SK-N-SH (cell line): ENCODE measurements around the gene SFSWAP. TPM values are rescaled to one million over a fixed set of nuclear protein-coding genes. Genes with fewer than 3 reads are reported as not detected.
"Not testable (repeated sequence)": the region's sequence is repeated elsewhere in the genome, so short reads cannot be mapped to it uniquely, and the experiment has no call there.

Experiments used
- CTCF ChIA-PET: fragments of 300-600, 350-600 bp; formaldehyde crosslinking; extraction: SDS; loops from one replicate; lab custom pipeline; 2021; lab: Yijun Ruan, JAX
- POLR2A ChIA-PET: fragments of 350-600 bp; sonication (Branson Sonifier 250); formaldehyde crosslinking; extraction: SDS; loops from one replicate; lab custom pipeline; 2020; ENCODE audit warnings: antibody characterized with exemption, inconsistent platforms; lab: Yijun Ruan, JAX
- DNase-seq: peaks from one replicate; pipeline ENCODE4 v3.0.0; 2012
- H2AFZ ChIP-seq: fragments of 200-600 bp; sonication (generic); 2 replicates; pipeline ENCODE4 v1.8.1; 2016; ENCODE audit warnings: antibody characterized with exemption, mild to moderate bottlenecking, low read depth
- H3F3A ChIP-seq: fragments of 200-600 bp; sonication (generic); replicated peaks from 2 replicates; pipeline ENCODE3; 2016; ENCODE audit warnings: antibody characterized with exemption, mild to moderate bottlenecking; ENCODE audit not compliant: insufficient read depth
- H3K27ac ChIP-seq, 2 experiments: fragments of 200-500 bp in 1 of 2; fragments of 200-600 bp in 1 of 2; sonication (Bioruptor generic) in 1 of 2; sonication (generic), shearing (Covaris generic) in 1 of 2; 2 replicates each; pipeline versions ENCODE4 v1.5.1 to v1.6.1; 2014 to 2016; ENCODE audit warnings: low read depth in 2 of 2, inconsistent platforms in 1 of 2, low read length in 1 of 2, mild to moderate bottlenecking in 1 of 2, mixed read lengths in 1 of 2
- H3K27me3 ChIP-seq: fragments of 200-600 bp; sonication (generic), shearing (Covaris generic); 2 replicates; pipeline ENCODE4 v1.6.1; 2016; ENCODE audit warnings: mixed run types; ENCODE audit not compliant: insufficient read depth
- H3K36me3 ChIP-seq, 2 experiments: fragments of 200-500 bp in 1 of 2; fragments of 200-600 bp in 1 of 2; sonication (Bioruptor generic) in 1 of 2; sonication (generic) in 1 of 2; replicated peaks in 1 of 2; 2 replicates each; pipeline versions ENCODE3 to v1.5.1; 2014 to 2016; ENCODE audit warnings: low read length in 1 of 2, mild to moderate bottlenecking in 1 of 2; ENCODE audit not compliant: insufficient read depth in 2 of 2, control insufficient read depth in 1 of 2
- H3K4me1 ChIP-seq, 2 experiments: fragments of 200-500 bp in 1 of 2; fragments of 200-600 bp in 1 of 2; sonication (Bioruptor generic) in 1 of 2; sonication (generic), shearing (Covaris generic) in 1 of 2; 2 replicates each; pipeline versions ENCODE4 v1.5.1 to v1.6.1; 2014 to 2016; ENCODE audit warnings: low read depth in 1 of 2, low read length in 1 of 2, mixed run types in 1 of 2; ENCODE audit not compliant: insufficient read depth in 2 of 2, control insufficient read depth in 1 of 2
- H3K4me2 ChIP-seq: fragments of 200-600 bp; sonication (generic), shearing (Covaris generic); 2 replicates; pipeline ENCODE4 v1.6.1; 2017; ENCODE audit warnings: mixed run types
- H3K4me3 ChIP-seq, 2 experiments: fragments of 200-500 bp in 1 of 2; fragments of 200-600 bp in 1 of 2; sonication (Bioruptor generic) in 1 of 2; sonication (generic), shearing (Covaris generic) in 1 of 2; 2 replicates each; pipeline versions ENCODE4 v1.5.1 to v1.8.1; 2014 to 2016; ENCODE audit warnings: low read depth in 2 of 2, inconsistent platforms in 1 of 2, low read length in 1 of 2, mild to moderate bottlenecking in 1 of 2, mixed read lengths in 1 of 2, moderate library complexity in 1 of 2
- H3K79me2 ChIP-seq: fragments of 200-600 bp; sonication (generic); 2 replicates; pipeline ENCODE4 v1.8.1; 2017; ENCODE audit warnings: mild to moderate bottlenecking; ENCODE audit not compliant: insufficient read depth
- H3K9ac ChIP-seq: fragments of 200-600 bp; sonication (generic); 2 replicates; pipeline ENCODE4 v1.6.1; 2017; ENCODE audit warnings: mixed run types
- H3K9me2 ChIP-seq: fragments of 200-600 bp; sonication (generic); 2 replicates; pipeline ENCODE4 v1.6.1; 2017; ENCODE audit warnings: mixed run types
- H3K9me3 ChIP-seq: fragments of 200-600 bp; sonication (generic); 2 replicates; pipeline ENCODE4 v1.6.1; 2017; ENCODE audit warnings: mixed run types, mild to moderate bottlenecking, moderate library complexity
- H4K20me1 ChIP-seq: fragments of 200-600 bp; sonication (generic); 2 replicates; pipeline ENCODE4 v1.6.1; 2017; ENCODE audit warnings: mild to moderate bottlenecking, mixed run types; ENCODE audit not compliant: insufficient read depth
- CHD2 ChIP-seq: fragments of 150-350 bp; IDR thresholded peaks from 2 replicates; pipeline ENCODE4 v1.6.1; 2018; ENCODE audit warnings: low read length; ENCODE audit not compliant: partially characterized antibody
- CTCF ChIP-seq: fragments of 200-600 bp; sonication (generic); IDR thresholded peaks from 2 replicates; pipeline ENCODE4 v1.6.1; 2017; ENCODE audit warnings: antibody characterized with exemption, mild to moderate bottlenecking, moderate library complexity
- FOSL2 ChIP-seq: IDR thresholded peaks from 2 replicates; pipeline ENCODE4 v1.4.0; 2012; ENCODE audit warnings: low read depth, mild to moderate bottlenecking, moderate library complexity, borderline replicate concordance
- FOXM1 ChIP-seq: IDR thresholded peaks from 2 replicates; pipeline ENCODE4 v1.4.0; 2012; ENCODE audit warnings: low read depth, mild to moderate bottlenecking
- JUND ChIP-seq: IDR thresholded peaks from 2 replicates; pipeline ENCODE4 v1.4.0; 2012
- MEF2A ChIP-seq: IDR thresholded peaks from 2 replicates; pipeline ENCODE4 v1.4.0; 2012; ENCODE audit warnings: low read depth, borderline replicate concordance
- MXI1 ChIP-seq: IDR thresholded peaks from 2 replicates; pipeline ENCODE4 v1.6.1; 2012; ENCODE audit warnings: mild to moderate bottlenecking, low read depth, low read length, improper control_type of control experiment
- NRF1 ChIP-seq: IDR thresholded peaks from 2 replicates; pipeline ENCODE4 v1.6.1; 2012; ENCODE audit warnings: low read depth, mild to moderate bottlenecking, low read length
- POLR2AphosphoS5 ChIP-seq: IDR thresholded peaks from 2 replicates; pipeline ENCODE4 v1.6.1; 2012; ENCODE audit warnings: low read depth, low read length
- RFX5 ChIP-seq: IDR thresholded peaks from 2 replicates; pipeline ENCODE4 v1.6.1; 2012; ENCODE audit warnings: mild to moderate bottlenecking, improper control_type of control experiment, low read length
- RXRA ChIP-seq: IDR thresholded peaks from 2 replicates; pipeline ENCODE4 v1.4.0; 2012; ENCODE audit warnings: low read depth, mild to moderate bottlenecking, borderline replicate concordance
- SIN3A ChIP-seq: IDR thresholded peaks from 2 replicates; pipeline ENCODE4 v1.6.1; 2012; ENCODE audit warnings: low read depth, mild to moderate bottlenecking, low read length, moderate library complexity, borderline replicate concordance
- TCF12 ChIP-seq: IDR thresholded peaks from 2 replicates; pipeline ENCODE4 v1.4.0; 2012
- ZBTB33 ChIP-seq: IDR thresholded peaks from 2 replicates; pipeline ENCODE4 v1.4.0; 2012; ENCODE audit warnings: low read depth, borderline replicate concordance
- WGBS: methylation state at CpG from one replicate; pipeline ENCODE4 v1.1.6; 2017; ENCODE audit warnings: low lambda C conversion rate; 5-methylcytosine and 5-hydroxymethylcytosine counted together
- polyA plus RNA-seq, 3 experiments: library from polyadenylated mRNA; depleted of rRNA; stranded (reverse); fragments of >200 nt; gene quantifications; 2 replicates each; pipeline ENCODE4 v1.2.3, GENCODE V29; 2012

Gene SFSWAP
- polyA plus RNA-seq, 1 of the 3 experiments (the other 2 are of a cell fraction) = 27.9 TPM

GRCh38 chr12:131776237-131776889 is 65.5 kb downstream of the SFSWAP start:
- Histone ChIP-seq H3K27ac (no peak overlapping the region), H3K9me3 (no peaks in the 10 kb centered on the region), H3K9ac (no peak overlapping the region), H3K9me2 (no peaks in the 10 kb centered on the region), H3K27me3 (no peaks in the 10 kb centered on the region), H3K4me3 (no peak overlapping the region), H3K36me3 (peaks cover 34 to 67% of the 10 kb centered on the region in 2 experiments), H3K4me2 (no peak overlapping the region), H3K4me1 (no peaks in the 10 kb centered on the region), H3F3A (no peaks in the 10 kb centered on the region), H4K20me1 (no peaks in the 10 kb centered on the region), H2AFZ (no peak overlapping the region), H3K79me2 (peaks cover 7% of the 10 kb centered on the region; the same call in 1 of the 2 replicates)
- DNase-seq = no peak
- ChIA-PET CTCF (interaction anchor here (1.1 kb wide), 1 partner anchor 9 kb away, joined by 3 read pairs; no protein-coding TSS in a partner anchor), POLR2A (no interaction called here)
- WGBS = 90% methylated on average over 11 of the region's 14 CpGs
- TF ChIP-seq CHD2 (no peak), NRF1 (no peak), CTCF (no peak), ZBTB33 (no peak), MXI1 (no peak), POLR2AphosphoS5 (no peak), TCF12 (no peak), FOXM1 (no peak), JUND (no peak), SIN3A (no peak), RFX5 (no peak), RXRA (no peak), FOSL2 (no peak), MEF2A (no peak)

GRCh38 chr12:131777269-131777668 is 66.4 kb downstream of the SFSWAP start:
- H3K79me2 ChIP-seq, H3K27me3 ChIP-seq, POLR2A ChIA-PET, H3K9me3 ChIP-seq, H3F3A ChIP-seq, H3K9me2 ChIP-seq, H2AFZ ChIP-seq, H3K4me2 ChIP-seq, H3K27ac ChIP-seq, H3K4me3 ChIP-seq, H3K4me1 ChIP-seq, H4K20me1 ChIP-seq, CTCF ChIA-PET, DNase-seq, H3K9ac ChIP-seq: not testable (repeated sequence)
- peaks cover 29 to 71% of the 10 kb centered on the region in 2 experiments for H3K36me3 ChIP-seq
- WGBS = 95% methylated on average over 9 of the region's 9 CpGs
